B cell (primary cell): Measurements from ENCODE around the gene ACY1. TPM values are rescaled to one million over a fixed set of nuclear protein-coding genes. Genes with fewer than 3 reads are reported as not detected.
A peak's percentile ranks its signal among the peaks of the same experiment; 100 is the strongest.

Experiments
- ATAC-seq: fragments of 200-7000 bp; cut with Tn5 transposase; one replicate; pipeline ENCODE4 v1.10.0; 2021; ENCODE audit warnings: low read depth, mild to moderate bottlenecking, moderate number of reproducible peaks, moderate library complexity
- CTCF ChIA-PET: fragments of 350-600 bp; sonication (Branson Sonifier 250); formaldehyde crosslinking; loops from one replicate; lab custom pipeline; 2021; ENCODE audit warnings: antibody characterized with exemption, inconsistent platforms; lab: Charles Lee
- POLR2A ChIA-PET: fragments of 350-600 bp; sonication (Branson Sonifier 250); formaldehyde crosslinking; loops from one replicate; lab custom pipeline; 2021; ENCODE audit warnings: antibody characterized with exemption; lab: Charles Lee
- DNase-seq: peaks from one replicate; pipeline ENCODE4 v3.0.0; 2013
- H2AFZ ChIP-seq: 2 replicates; pipeline ENCODE4 v1.6.1; 2012; ENCODE audit warnings: mild to moderate bottlenecking, low read depth, low read length; ENCODE audit not compliant: insufficient read depth, poor library complexity, severe bottlenecking
- H3K27ac ChIP-seq, 2 donors: 1 replicate in 1 of 2; 2 replicates in 1 of 2; pipeline ENCODE4 v1.5.1; 2012 to 2013; ENCODE audit warnings: low read length in 2 of 2, mild to moderate bottlenecking in 2 of 2, moderate library complexity in 1 of 2
- H3K27me3 ChIP-seq, 4 experiments: fragments of 200-600 bp in 1 of 4; sonication (generic) in 1 of 4; replicated peaks in 1 of 4; 1 replicate in 2 of 4; 2 replicates in 2 of 4; pipeline versions ENCODE4 v1.6.1 to v1.7.0; 2013 to 2016; ENCODE audit warnings: low read length in 3 of 4, mild to moderate bottlenecking in 2 of 4, mixed read lengths in 1 of 4, moderate library complexity in 1 of 4; ENCODE audit not compliant: insufficient read depth in 4 of 4, control insufficient read depth in 3 of 4; ENCODE audit errors: control extremely low read depth in 1 of 4
- H3K36me3 ChIP-seq, 2 experiments: replicated peaks in 1 of 2; 1 replicate in 1 of 2; 2 replicates in 1 of 2; pipeline versions ENCODE4 v1.6.1 to v1.7.1; 2013; ENCODE audit warnings: low read length in 1 of 2; ENCODE audit not compliant: insufficient read depth in 2 of 2, control insufficient read depth in 1 of 2; ENCODE audit errors: control extremely low read depth in 1 of 2, extremely low read depth in 1 of 2
- H3K4me1 ChIP-seq, 2 donors: fragments of 200-600 bp in 1 of 2; sonication (generic) in 1 of 2; 1 replicate in 1 of 2; 2 replicates in 1 of 2; pipeline versions ENCODE4 v1.5.1 to v1.6.1; 2013 to 2017; ENCODE audit warnings: low read length in 2 of 2; ENCODE audit not compliant: control insufficient read depth in 2 of 2, insufficient read depth in 2 of 2
- H3K4me2 ChIP-seq: replicated peaks from 2 replicates; pipeline ENCODE3; 2012; ENCODE audit warnings: mild to moderate bottlenecking, low read depth, low read length; ENCODE audit not compliant: poor library complexity, severe bottlenecking
- H3K4me3 ChIP-seq, 5 experiments: fragments of 200-600 bp in 1 of 5; sonication (generic) in 1 of 5; 1 replicate in 3 of 5; 2 replicates in 2 of 5; pipeline versions ENCODE4 v1.5.1 to v1.7.0; 2011 to 2016; ENCODE audit warnings: low read length in 4 of 5, mild to moderate bottlenecking in 4 of 5, low read depth in 2 of 5, control low read depth in 1 of 5, moderate library complexity in 1 of 5; ENCODE audit not compliant: insufficient read depth in 1 of 5; ENCODE audit errors: control extremely low read depth in 1 of 5, extremely low read depth in 1 of 5
- H3K79me2 ChIP-seq: fragments of 200-600 bp; sonication (generic); one replicate; pipeline ENCODE4 v1.6.0; 2016; ENCODE audit warnings: low read length; ENCODE audit not compliant: control insufficient read depth, insufficient read depth
- H3K9ac ChIP-seq: fragments of 200-600 bp; sonication (generic); 2 replicates; pipeline ENCODE4 v1.6.1; 2017; ENCODE audit warnings: mild to moderate bottlenecking, low read length, moderate library complexity
- H3K9me3 ChIP-seq, 3 donors: one replicate each; pipeline versions ENCODE4 v1.6.1 to v1.7.1; 2013; ENCODE audit warnings: low read length in 2 of 3; ENCODE audit not compliant: control insufficient read depth in 2 of 3, insufficient read depth in 1 of 3; ENCODE audit errors: control extremely low read depth in 1 of 3
- H4K20me1 ChIP-seq: 2 replicates; pipeline ENCODE4 v1.6.0; 2012; ENCODE audit warnings: mild to moderate bottlenecking, low read length; ENCODE audit not compliant: insufficient read depth, control insufficient read depth, poor library complexity, severe bottlenecking
- H3K27ac Mint-ChIP-seq: one replicate; pipeline ENCODE4 v1.8.0; 2021; ENCODE audit warnings: mixed read lengths
- H3K27me3 Mint-ChIP-seq: one replicate; pipeline ENCODE4 v1.8.0; 2021; ENCODE audit warnings: mixed read lengths
- H3K4me1 Mint-ChIP-seq: one replicate; pipeline ENCODE4 v1.8.0; 2021; ENCODE audit warnings: mixed read lengths
- H3K4me3 Mint-ChIP-seq: one replicate; pipeline ENCODE4 v1.8.0; 2021; ENCODE audit warnings: mixed read lengths
- H3K9me3 Mint-ChIP-seq: one replicate; pipeline ENCODE4 v1.8.0; 2022; ENCODE audit warnings: mixed read lengths; ENCODE audit not compliant: insufficient read depth
- CTCF ChIP-seq: fragments of 200-600 bp; IDR thresholded peaks from one replicate; pipeline ENCODE4 v1.8.0; 2022; ENCODE audit warnings: antibody characterized with exemption, mild to moderate bottlenecking
- EZH2 ChIP-seq: IDR thresholded peaks from 2 replicates; pipeline ENCODE4 v1.6.1; 2012; ENCODE audit warnings: borderline replicate concordance, low read depth, mild to moderate bottlenecking, moderate library complexity, low read length; ENCODE audit not compliant: insufficient read depth, poor library complexity, severe bottlenecking
- WGBS: methylation state at CpG from one replicate; pipeline ENCODE4 v1.1.5; 2013; ENCODE audit warnings: missing lambda C conversion rate; ENCODE audit not compliant: insufficient coverage; 5-methylcytosine and 5-hydroxymethylcytosine counted together
- intact Hi-C: fragments of 100-400 bp; cut with micrococcal nuclease; formaldehyde crosslinking; loops from one replicate; pipeline ENCODE4 v1.10.0; 2022
- polyA plus RNA-seq: library from polyadenylated mRNA; depleted of rRNA; stranded (reverse); fragments of >200 nt; gene quantifications from 2 replicates; pipeline ENCODE4 v1.2.3, GENCODE V29; 2012
- total RNA-seq, 2 donors: library from RNA; stranded (reverse); fragments of 120-200 nt in 1 of 2; gene quantifications; 1 replicate in 1 of 2; 2 replicates in 1 of 2; pipeline versions ENCODE4 v1.2.3 to v1.2.4, GENCODE V29; 2013 to 2022

The ACY1 gene
- total and polyA plus RNA-seq, 2 donors (not counting 1 experiment from before 2014, with no cell fraction given): 14.6 to 26.2 TPM

GRCh38 chr3:51964521-51964920 lies 18.8 kb upstream of the ACY1 start:
- Histone ChIP-seq H3K36me3 (no peaks in the 10 kb centered on the region), H3K9ac (no peak overlapping the region), H3K4me3 (no peak overlapping the region), H3K9me3 (no peaks in the 10 kb centered on the region), H4K20me1 (no peaks in the 10 kb centered on the region), H3K27ac (no peak overlapping the region), H3K27me3 (no peaks in the 10 kb centered on the region), H2AFZ (no peak overlapping the region), H3K79me2 (peaks cover 4% of the 10 kb centered on the region), H3K4me2 (no peak overlapping the region), H3K4me1 (peaks cover 6 to 20% of the 10 kb centered on the region in 2 donors)
- Mint-ChIP-seq H3K4me3 (no peak overlapping the region), H3K4me1 (peaks cover 19% of the 10 kb centered on the region), H3K27ac (no peak overlapping the region), H3K27me3 (no peaks in the 10 kb centered on the region), H3K9me3 (no peaks in the 10 kb centered on the region)
- ATAC-seq (no peak), DNase-seq (no peak)
- WGBS: 100% methylated on average over 2 of the region's 4 CpGs
- POLR2A ChIA-PET: no interaction called here
- intact Hi-C loops: no loop called here
- TF ChIP-seq CTCF: no peak
- CTCF ChIA-PET: interaction anchor here (2.1 kb wide), 1 partner anchor 9 kb away, joined by 8 read pairs; the partner anchor contains the start of gene ABHD14B

- Mint-ChIP-seq H3K4me1 (peaks cover 21% of the 10 kb centered on the region), H3K4me3 (peak overlapping the region; percentile 87), H3K27me3 (no peaks in the 10 kb centered on the region), H3K27ac (no peak overlapping the region), H3K9me3 (no peaks in the 10 kb centered on the region)
- Histone ChIP-seq H3K9me3 (no peaks in the 10 kb centered on the region), H2AFZ (no peak overlapping the region), H3K27me3 (no peaks in the 10 kb centered on the region), H3K4me3 (no peak overlapping the region), H3K79me2 (peaks cover 4% of the 10 kb centered on the region), H3K36me3 (no peaks in the 10 kb centered on the region), H4K20me1 (no peaks in the 10 kb centered on the region), H3K27ac (no peak overlapping the region), H3K9ac (no peak overlapping the region), H3K4me2 (peak overlapping the region; percentile 99), H3K4me1 (peaks cover 6 to 20% of the 10 kb centered on the region in 2 donors)
- TF ChIP-seq EZH2 (no peak), CTCF (no peak)
- 100% methylated on average over 1 of the region's 2 CpGs for WGBS
- CTCF ChIA-PET: interaction anchor here (0.6 to 2.1 kb wide), 2 partner anchors 8 to 16 kb away, joined by 3 to 8 read pairs; partner anchors contain the start of gene ABHD14B
- intact Hi-C loops: no loop called here
- DNase-seq (no peak), ATAC-seq (no peak)
- POLR2A ChIA-PET: no interaction called here
Observed at GRCh38 chr3:51966016-51966415, 17.3 kb upstream of the ACY1 start.
